Stomach (tissue), 9 donors: ENCODE measurements around the gene SCAND1. TPM values are rescaled to one million over a fixed set of nuclear protein-coding genes. Genes with fewer than 3 reads are reported as not detected.

ENCODE experiments used
- DNase-seq, 2 donors: peaks; one replicate each; pipeline versions ENCODE4 v3.0.0 to v3.0.0-alpha.2; 2013 to 2019
- H3K27ac ChIP-seq, 5 donors: fragments of 200-600 bp in 4 of 5; sonication (generic) in 4 of 5; one replicate each; pipeline ENCODE4 v1.5.1; 2013 to 2019; ENCODE audit warnings: mild to moderate bottlenecking in 1 of 5, moderate library complexity in 1 of 5
- H3K27me3 ChIP-seq, 3 donors: fragments of 200-600 bp; sonication (generic); one replicate each; pipeline ENCODE4 v1.5.1; 2017 to 2019; ENCODE audit warnings: mixed run types in 1 of 3
- H3K36me3 ChIP-seq, 4 donors: fragments of 200-600 bp; sonication (generic); 1 replicate in 3 of 4; 2 replicates in 1 of 4; pipeline ENCODE4 v1.5.1; 2016 to 2019
- H3K4me1 ChIP-seq, 4 donors: fragments of 200-600 bp; sonication (generic); one replicate each; pipeline ENCODE4 v1.5.1; 2016 to 2019
- H3K4me3 ChIP-seq, 4 donors: fragments of 200-600 bp; sonication (generic) in 3 of 4; one replicate each; pipeline ENCODE4 v1.5.1; 2016 to 2019; ENCODE audit warnings: mild to moderate bottlenecking in 1 of 4
- H3K9me3 ChIP-seq, 4 donors: fragments of 200-600 bp; sonication (generic); one replicate each; pipeline ENCODE4 v1.5.1; 2016 to 2019
- EP300 ChIP-seq: sonication (generic); formaldehyde crosslinking; IDR thresholded peaks from one replicate; pipeline ENCODE4 v1.6.1; 2017; ENCODE audit warnings: antibody characterized with exemption
- POLR2A ChIP-seq, 4 donors: fragments of 450-650 bp; IDR thresholded peaks; one replicate each; pipeline ENCODE4 v1.6.1; 2016; ENCODE audit warnings: antibody characterized with exemption in 4 of 4, control low read depth in 2 of 4, mild to moderate bottlenecking in 1 of 4, moderate library complexity in 1 of 4
- POLR2AphosphoS5 ChIP-seq, 3 donors: sonication (generic); formaldehyde crosslinking; IDR thresholded peaks; one replicate each; pipeline ENCODE4 v1.6.1; 2016; ENCODE audit warnings: antibody characterized with exemption in 3 of 3
- WGBS, 5 donors: extraction: QIAGEN DNeasy Blood & Tissue Kit in 3 of 5; methylation state at CpG; one replicate each; pipeline versions ENCODE4 v1.1.5 to v1.1.7; 2013 to 2018; 5-methylcytosine and 5-hydroxymethylcytosine counted together
- intact Hi-C: fragments of 100-400 bp; cut with DNase I; formaldehyde crosslinking; loops from one replicate; pipeline ENCODE4 v1.15.1; 2023; ENCODE audit warnings: low total_unique reads
- polyA plus RNA-seq, 3 donors: library from polyadenylated mRNA; stranded (reverse); fragments of 200-250 nt; gene quantifications; one replicate each; pipeline ENCODE4 v1.2.3, GENCODE V29; 2013
- total RNA-seq, 5 donors: library from RNA; depleted of rRNA; stranded (reverse); fragments of >200 nt; gene quantifications; one replicate each; pipeline versions ENCODE4 v1.1.0 to v1.2.3, GENCODE V29; 2014 to 2016
- TF ChIP-seq, protein P1 (sequence below), 7 experiments: fragments of 450-650 bp in 4 of 7; fragments of 200-600 bp in 3 of 7; sonication (generic) in 3 of 7; IDR thresholded peaks; one replicate each; pipeline ENCODE4 v1.5.1; 2016 to 2019; ENCODE audit warnings: antibody characterized with exemption in 7 of 7, control low read depth in 2 of 7, mild to moderate bottlenecking in 1 of 7
- donor health status: healthy with polysubstance abuse.
- donor health status: Bipolar disorder and iron deficiency.
- donor health status: healthy.

Gene SCAND1
- total and polyA plus RNA-seq, 8 donors, result 16.9 to 246 (median 136) TPM

DNA sequence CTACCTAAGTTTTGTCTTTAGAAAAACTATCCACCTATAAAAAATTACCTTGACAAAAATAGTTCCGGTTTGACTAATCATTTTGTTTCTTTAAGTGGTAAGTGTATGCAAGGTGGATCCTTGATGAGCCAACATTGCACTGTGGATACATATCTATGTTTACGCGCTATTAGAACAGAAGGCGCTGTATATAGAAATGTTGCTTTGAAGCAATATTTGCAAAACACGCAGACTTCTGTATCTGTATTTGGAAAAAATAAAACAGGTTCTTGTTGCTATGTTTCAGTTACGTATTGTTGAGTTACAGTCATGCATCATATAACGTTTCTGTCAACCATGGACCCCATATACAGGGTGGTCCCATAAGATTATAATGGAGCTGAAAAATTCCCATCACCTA lies 4.2 kb downstream of the SCAND1 start:
- Histone ChIP-seq H3K27ac (no peak overlapping the region), H3K4me1 (peaks cover 17 to 33% (median 26%) of the 10 kb centered on the region in 4 donors), H3K36me3 (peaks cover 8 to 44% (median 38%) of the 10 kb centered on the region in 4 donors), H3K9me3 (no peaks in the 10 kb centered on the region), H3K27me3 (no peaks in the 10 kb centered on the region), H3K4me3 (no peak overlapping the region)
- DNase-seq, result no peak
- 92 to 97% (median 94%) methylated on average over 7 of the region's 7 CpGs for WGBS, 5 donors
- intact Hi-C loops, result no loop called here
- TF ChIP-seq EP300 (no peak), POLR2AphosphoS5 (IDR thresholded peaks at IDR 0.05) (no peak), POLR2A (IDR thresholded peaks at IDR 0.05) (no peak)
- TF ChIP-seq, protein P1, sequence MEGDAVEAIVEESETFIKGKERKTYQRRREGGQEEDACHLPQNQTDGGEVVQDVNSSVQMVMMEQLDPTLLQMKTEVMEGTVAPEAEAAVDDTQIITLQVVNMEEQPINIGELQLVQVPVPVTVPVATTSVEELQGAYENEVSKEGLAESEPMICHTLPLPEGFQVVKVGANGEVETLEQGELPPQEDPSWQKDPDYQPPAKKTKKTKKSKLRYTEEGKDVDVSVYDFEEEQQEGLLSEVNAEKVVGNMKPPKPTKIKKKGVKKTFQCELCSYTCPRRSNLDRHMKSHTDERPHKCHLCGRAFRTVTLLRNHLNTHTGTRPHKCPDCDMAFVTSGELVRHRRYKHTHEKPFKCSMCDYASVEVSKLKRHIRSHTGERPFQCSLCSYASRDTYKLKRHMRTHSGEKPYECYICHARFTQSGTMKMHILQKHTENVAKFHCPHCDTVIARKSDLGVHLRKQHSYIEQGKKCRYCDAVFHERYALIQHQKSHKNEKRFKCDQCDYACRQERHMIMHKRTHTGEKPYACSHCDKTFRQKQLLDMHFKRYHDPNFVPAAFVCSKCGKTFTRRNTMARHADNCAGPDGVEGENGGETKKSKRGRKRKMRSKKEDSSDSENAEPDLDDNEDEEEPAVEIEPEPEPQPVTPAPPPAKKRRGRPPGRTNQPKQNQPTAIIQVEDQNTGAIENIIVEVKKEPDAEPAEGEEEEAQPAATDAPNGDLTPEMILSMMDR (IDR thresholded peaks at IDR 0.05), result no peak

DNA sequence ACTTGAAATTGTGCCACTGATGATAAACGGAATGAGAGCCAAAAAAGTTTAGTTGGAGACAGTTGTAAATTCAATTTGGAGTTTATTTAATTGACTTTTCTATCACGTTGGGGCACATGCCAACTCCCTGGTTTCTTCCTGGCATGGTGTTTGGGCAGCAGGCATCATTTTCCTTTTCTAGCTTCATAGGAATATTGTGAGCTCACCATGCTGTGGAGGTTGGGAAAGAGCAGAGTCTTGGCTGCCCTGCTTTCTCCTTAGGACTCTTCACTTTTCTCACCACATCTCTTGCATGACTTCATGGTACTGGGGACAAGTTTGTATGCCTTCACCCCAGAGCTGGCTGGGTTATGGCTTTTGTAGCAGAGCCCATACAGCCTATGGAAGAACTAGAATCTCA lies 6.4 kb downstream of the SCAND1 start:
- peaks cover 10 to 24% (median 13%) of the 10 kb centered on the region in 4 donors for H3K4me1 ChIP-seq
- H3K4me3 ChIP-seq, result no peak overlapping the region
- peaks cover 11 to 66% (median 59%) of the 10 kb centered on the region in 4 donors for H3K36me3 ChIP-seq
- peak overlapping the region in 1 of 5 donors; percentile 43 for H3K27ac ChIP-seq
- H3K9me3 ChIP-seq, result no peaks in the 10 kb centered on the region
- TF ChIP-seq POLR2AphosphoS5 (IDR thresholded peaks at IDR 0.05) (no peak), POLR2A (IDR thresholded peaks at IDR 0.05) (no peak), EP300 (no peak)
- TF ChIP-seq, protein P1 (IDR thresholded peaks at IDR 0.05), result no peak
- intact Hi-C loops, result no loop called here
- WGBS, 5 donors, result 71 to 83% (median 78%) methylated on average over 2 of the region's 2 CpGs
- no peak for DNase-seq
- H3K27me3 ChIP-seq, result no peaks in the 10 kb centered on the region

DNA sequence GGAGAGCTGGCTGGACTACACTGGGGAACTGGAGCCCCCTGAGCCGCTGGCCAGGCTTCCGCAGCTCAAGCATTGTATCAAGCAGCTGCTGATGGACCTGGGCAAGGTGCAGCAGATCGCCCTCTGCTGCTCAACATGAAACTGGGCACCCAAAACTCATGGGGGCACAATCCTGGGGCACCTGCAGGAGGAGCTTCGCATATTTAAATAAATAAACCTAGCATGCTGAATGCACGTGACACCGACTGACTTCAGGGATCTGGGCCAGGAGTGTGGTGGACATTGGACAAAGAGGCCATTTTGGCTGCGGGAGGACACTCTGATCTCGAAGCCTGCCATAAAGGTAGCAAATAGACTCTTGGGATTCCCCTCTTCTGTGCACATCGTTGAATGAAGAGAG lies 6.8 kb downstream of the SCAND1 start:
- H3K4me3 ChIP-seq, result no peak overlapping the region
- peaks cover 6 to 20% (median 9%) of the 10 kb centered on the region in 4 donors for H3K4me1 ChIP-seq
- peak overlapping the region in 1 of 5 donors; percentile 43 for H3K27ac ChIP-seq
- DNase-seq, result peak in 1 of 2 donors; percentile 32
- no peak for TF ChIP-seq POLR2AphosphoS5 (IDR thresholded peaks at IDR 0.05)
- TF ChIP-seq, protein P1 (IDR thresholded peaks at IDR 0.05), result peak in 1 of 7 experiments; percentile 16
- peaks cover 11 to 71% (median 63%) of the 10 kb centered on the region in 4 donors for H3K36me3 ChIP-seq
- H3K27me3 ChIP-seq, result no peaks in the 10 kb centered on the region
- no peaks in the 10 kb centered on the region for H3K9me3 ChIP-seq
- WGBS, 5 donors, result 74 to 80% (median 78%) methylated on average over 9 of the region's 9 CpGs
- intact Hi-C loops, result no loop called here

DNA sequence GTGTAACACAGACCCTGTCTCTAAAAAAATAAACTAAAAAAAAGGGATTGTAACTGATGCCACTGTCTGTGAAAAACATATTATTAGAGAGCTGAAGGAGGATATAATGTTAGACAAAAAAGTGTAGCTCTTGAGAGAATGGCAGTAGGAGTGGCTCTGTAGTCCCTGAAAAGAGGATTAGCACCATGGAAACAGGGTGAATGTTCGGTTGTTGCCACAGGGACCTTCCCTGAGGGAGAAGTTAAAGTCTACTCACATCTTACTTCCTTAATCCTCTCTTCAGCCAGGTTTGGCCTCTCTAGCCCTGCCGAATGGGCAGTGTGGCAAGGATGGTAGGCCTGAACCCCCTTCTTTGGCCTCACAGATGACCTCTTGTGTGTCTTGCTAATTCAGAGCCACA lies 12.1 kb downstream of the SCAND1 start:
- Histone ChIP-seq H3K4me3 (no peak overlapping the region), H3K27ac (no peak overlapping the region), H3K27me3 (no peaks in the 10 kb centered on the region), H3K36me3 (peaks cover 44 to 94% (median 89%) of the 10 kb centered on the region in 4 donors), H3K4me1 (peaks cover 0 to 2% (median 0%) of the 10 kb centered on the region in 4 donors), H3K9me3 (no peaks in the 10 kb centered on the region)
- intact Hi-C loops, result no loop called here
- WGBS, 5 donors, result 71 to 86% (median 78%) methylated on average over 2 of the region's 2 CpGs
- TF ChIP-seq EP300 (no peak), POLR2A (IDR thresholded peaks at IDR 0.05) (no peak), POLR2AphosphoS5 (IDR thresholded peaks at IDR 0.05) (no peak)
- TF ChIP-seq, protein P1 (IDR thresholded peaks at IDR 0.05), result no peak
- peak in 1 of 2 donors; percentile 16 for DNase-seq
